ENCODE results near the gene BRIX1. TPM values are rescaled to one million over a fixed set of nuclear protein-coding genes. Genes with fewer than 3 reads are reported as not detected.

Gene BRIX1
- total and polyA plus RNA-seq, 2 donors (not counting 1 experiment from before 2014, with no cell fraction given): 42.3 to 46.9 TPM

- peaks cover 8% of the 10 kb centered on the region for H3K4me1 ChIP-seq (ENCODE audit: control insufficient read depth, extremely low read depth, insufficient read depth, low read length)
- peak overlapping the region; percentile 10 for H3K27ac ChIP-seq (ENCODE audit: insufficient read depth, low read length)
- no peak for TF ChIP-seq EZH2 (IDR thresholded peaks at IDR 0.05; ENCODE audit: low read length, missing control alignments)
- TF ChIP-seq CTCF (conservative IDR thresholded peaks at IDR 0.05 in 1 of 2, IDR thresholded peaks at IDR 0.05 in 1 of 2; ENCODE audit: low read depth in 1 of 2, low read length in 2 of 2): no peak
- H3K9me3 ChIP-seq (ENCODE audit: control insufficient read depth, insufficient read depth, low read depth, low read length): no peaks in the 10 kb centered on the region
- peaks cover 12% of the 10 kb centered on the region for H3K36me3 ChIP-seq (ENCODE audit: control insufficient read depth, insufficient read depth, low read length)
- peak; percentile 88 to 90 for DNase-seq (ENCODE audit: low read depth in 2 of 2)
- H3K79me2 ChIP-seq (ENCODE audit: control insufficient read depth, insufficient read depth, low read length): peaks cover 14% of the 10 kb centered on the region
- H3K4me2 ChIP-seq (ENCODE audit: extremely low read depth, insufficient read depth, low read length): peak overlapping the region; percentile 51
- H3K27me3 ChIP-seq (ENCODE audit: control insufficient read depth, insufficient read depth, low read length): no peaks in the 10 kb centered on the region
- H4K20me1 ChIP-seq (ENCODE audit: control insufficient read depth, extremely low read depth, insufficient read depth, low read length): no peaks in the 10 kb centered on the region
- H2AFZ ChIP-seq (ENCODE audit: low read length): no peak overlapping the region
- no peak overlapping the region for H3K9ac ChIP-seq (ENCODE audit: insufficient read depth, low read length)
- no peak overlapping the region for H3K4me3 ChIP-seq (replicated peaks in 1 of 4; ENCODE audit: control extremely low read depth in 1 of 4, insufficient read depth in 1 of 4, low read depth in 3 of 4, low read length in 4 of 4)
Measured at GRCh38 chr5:34923694-34924461, 8.4 kb downstream of the BRIX1 start.

DNA sequence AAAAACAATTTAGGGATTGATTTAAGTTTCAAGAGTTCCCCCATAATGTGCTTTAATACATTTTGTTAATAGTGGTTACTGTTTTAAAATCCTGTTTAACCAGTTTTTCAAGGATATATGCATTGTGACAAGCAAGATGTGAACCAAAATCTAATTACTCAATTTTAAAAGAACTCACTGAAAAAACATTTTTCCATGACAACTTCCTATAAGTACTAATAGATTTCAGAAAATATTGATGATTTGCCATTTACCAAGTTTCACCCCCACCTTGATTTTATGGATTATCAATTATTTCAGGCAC is 8.9 kb downstream of the BRIX1 start:
- no peak overlapping the region for H2AFZ ChIP-seq (ENCODE audit: low read length)
- no peak overlapping the region for H3K4me3 ChIP-seq (replicated peaks in 1 of 4; ENCODE audit: control extremely low read depth in 1 of 4, insufficient read depth in 1 of 4, low read depth in 3 of 4, low read length in 4 of 4)
- H3K9ac ChIP-seq (ENCODE audit: insufficient read depth, low read length): no peak overlapping the region
- peaks cover 8% of the 10 kb centered on the region for H3K4me1 ChIP-seq (ENCODE audit: control insufficient read depth, extremely low read depth, insufficient read depth, low read length)
- H3K27me3 ChIP-seq (ENCODE audit: control insufficient read depth, insufficient read depth, low read length): no peaks in the 10 kb centered on the region
- DNase-seq (ENCODE audit: low read depth in 2 of 2): no peak
- TF ChIP-seq CTCF (conservative IDR thresholded peaks at IDR 0.05 in 1 of 2, IDR thresholded peaks at IDR 0.05 in 1 of 2; ENCODE audit: low read depth in 1 of 2, low read length in 2 of 2): no peak
- no peak for TF ChIP-seq EZH2 (IDR thresholded peaks at IDR 0.05; ENCODE audit: low read length, missing control alignments)
- peaks cover 9% of the 10 kb centered on the region for H3K79me2 ChIP-seq (ENCODE audit: control insufficient read depth, insufficient read depth, low read length)
- no peak overlapping the region for H3K27ac ChIP-seq (ENCODE audit: insufficient read depth, low read length)
- H3K4me2 ChIP-seq (ENCODE audit: extremely low read depth, insufficient read depth, low read length): no peak overlapping the region
- no peaks in the 10 kb centered on the region for H3K9me3 ChIP-seq (ENCODE audit: control insufficient read depth, insufficient read depth, low read depth, low read length)
- peaks cover 12% of the 10 kb centered on the region for H3K36me3 ChIP-seq (ENCODE audit: control insufficient read depth, insufficient read depth, low read length)
- H4K20me1 ChIP-seq (ENCODE audit: control insufficient read depth, extremely low read depth, insufficient read depth, low read length): no peaks in the 10 kb centered on the region

- no peaks in the 10 kb centered on the region for H4K20me1 ChIP-seq (ENCODE audit: control insufficient read depth, extremely low read depth, insufficient read depth, low read length)
- no peak overlapping the region for H3K4me2 ChIP-seq (ENCODE audit: extremely low read depth, insufficient read depth, low read length)
- H3K27me3 ChIP-seq (ENCODE audit: control insufficient read depth, insufficient read depth, low read length): no peaks in the 10 kb centered on the region
- H3K4me3 ChIP-seq (replicated peaks in 1 of 4; ENCODE audit: control extremely low read depth in 1 of 4, insufficient read depth in 1 of 4, low read depth in 3 of 4, low read length in 4 of 4): no peak overlapping the region
- DNase-seq (ENCODE audit: low read depth in 2 of 2): no peak
- TF ChIP-seq EZH2 (IDR thresholded peaks at IDR 0.05; ENCODE audit: low read length, missing control alignments) (no peak), CTCF (conservative IDR thresholded peaks at IDR 0.05 in 1 of 2, IDR thresholded peaks at IDR 0.05 in 1 of 2; ENCODE audit: low read depth in 1 of 2, low read length in 2 of 2) (no peak)
- peaks cover 18% of the 10 kb centered on the region for H3K79me2 ChIP-seq (ENCODE audit: control insufficient read depth, insufficient read depth, low read length)
- peaks cover 8% of the 10 kb centered on the region for H3K4me1 ChIP-seq (ENCODE audit: control insufficient read depth, extremely low read depth, insufficient read depth, low read length)
- H3K27ac ChIP-seq (ENCODE audit: insufficient read depth, low read length): no peak overlapping the region
- no peak overlapping the region for H3K9ac ChIP-seq (ENCODE audit: insufficient read depth, low read length)
- H2AFZ ChIP-seq (ENCODE audit: low read length): no peak overlapping the region
- peaks cover 10% of the 10 kb centered on the region for H3K36me3 ChIP-seq (ENCODE audit: control insufficient read depth, insufficient read depth, low read length)
- no peaks in the 10 kb centered on the region for H3K9me3 ChIP-seq (ENCODE audit: control insufficient read depth, insufficient read depth, low read depth, low read length)
Measured at GRCh38 chr5:34926318-34926888, 10.9 kb downstream of the BRIX1 start.
